SU-DHL-6 (cell line): ENCODE results near the gene KRTAP5-6.

Experiments used
- EZH2phosphoT487 ChIP-seq: fragments of 200-600 bp; sonication (generic), shearing (Covaris generic); conservative IDR thresholded peaks from 2 replicates; pipeline ENCODE4 v1.6.1; 2018; ENCODE audit warnings: mild to moderate bottlenecking, antibody characterized with exemption, low read length, moderate library complexity, mixed read lengths
- TF ChIP-seq, protein P1 (sequence below): fragments of 200-600 bp; sonication (generic); IDR thresholded peaks from one replicate; pipeline ENCODE4 v1.5.1; 2017; ENCODE audit warnings: antibody characterized with exemption, mild to moderate bottlenecking, low read length, moderate library complexity; ENCODE audit not compliant: insufficient read depth, poor library complexity, severe bottlenecking

DNA sequence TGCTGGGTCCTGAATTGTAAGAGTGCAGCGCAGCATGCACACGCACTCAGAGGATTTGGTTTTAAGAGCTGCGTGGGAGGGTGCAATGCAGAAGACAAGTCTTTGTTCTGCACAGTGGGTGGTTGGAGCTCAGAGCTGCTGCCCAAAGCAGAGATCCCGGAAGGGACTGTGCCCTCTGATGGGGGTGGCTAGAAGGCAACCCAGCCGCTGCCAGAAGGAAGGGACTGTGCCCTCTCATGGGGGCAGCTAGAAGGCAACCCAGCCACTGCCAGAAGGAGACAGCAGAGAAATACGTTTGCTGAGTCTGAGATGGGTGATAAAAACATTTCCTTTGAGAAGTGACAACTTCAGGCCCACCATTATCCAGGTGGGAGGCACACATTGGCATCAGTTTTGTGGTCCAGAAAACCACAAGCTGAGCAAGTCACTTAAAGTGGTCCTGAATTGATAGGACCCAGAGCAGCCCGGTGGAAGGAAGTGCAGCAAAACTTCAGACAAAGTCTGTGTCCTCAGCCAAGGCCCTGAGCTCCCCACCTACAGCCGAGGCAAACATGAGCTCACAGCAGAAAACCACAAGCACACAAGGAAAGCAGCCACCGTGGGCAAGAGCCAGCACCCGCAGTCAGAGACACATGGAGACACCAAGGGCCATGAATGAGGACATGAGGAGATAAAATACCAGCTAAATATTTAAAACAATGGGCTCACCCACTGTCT is 4.3 kb downstream of the KRTAP5-6 start:
- TF ChIP-seq, protein P1, sequence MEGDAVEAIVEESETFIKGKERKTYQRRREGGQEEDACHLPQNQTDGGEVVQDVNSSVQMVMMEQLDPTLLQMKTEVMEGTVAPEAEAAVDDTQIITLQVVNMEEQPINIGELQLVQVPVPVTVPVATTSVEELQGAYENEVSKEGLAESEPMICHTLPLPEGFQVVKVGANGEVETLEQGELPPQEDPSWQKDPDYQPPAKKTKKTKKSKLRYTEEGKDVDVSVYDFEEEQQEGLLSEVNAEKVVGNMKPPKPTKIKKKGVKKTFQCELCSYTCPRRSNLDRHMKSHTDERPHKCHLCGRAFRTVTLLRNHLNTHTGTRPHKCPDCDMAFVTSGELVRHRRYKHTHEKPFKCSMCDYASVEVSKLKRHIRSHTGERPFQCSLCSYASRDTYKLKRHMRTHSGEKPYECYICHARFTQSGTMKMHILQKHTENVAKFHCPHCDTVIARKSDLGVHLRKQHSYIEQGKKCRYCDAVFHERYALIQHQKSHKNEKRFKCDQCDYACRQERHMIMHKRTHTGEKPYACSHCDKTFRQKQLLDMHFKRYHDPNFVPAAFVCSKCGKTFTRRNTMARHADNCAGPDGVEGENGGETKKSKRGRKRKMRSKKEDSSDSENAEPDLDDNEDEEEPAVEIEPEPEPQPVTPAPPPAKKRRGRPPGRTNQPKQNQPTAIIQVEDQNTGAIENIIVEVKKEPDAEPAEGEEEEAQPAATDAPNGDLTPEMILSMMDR: no peak
- no peak for TF ChIP-seq EZH2phosphoT487
